Fibroblast of villous mesenchyme (primary cell): Measurements from ENCODE around the gene PLSCR4. TPM values are rescaled to one million over a fixed set of nuclear protein-coding genes. Genes with fewer than 3 reads are reported as not detected.
"Not testable (repeated sequence)": the region's sequence is repeated elsewhere in the genome, so short reads cannot be mapped to it uniquely, and the experiment has no call there.

Experiments
- DNase-seq: peaks from one replicate; pipeline ENCODE4 v3.0.0-alpha.2; 2010; ENCODE audit warnings: low read depth
- H3K4me3 ChIP-seq: 2 replicates; pipeline ENCODE4 v1.5.1; 2011; ENCODE audit warnings: low read depth, mild to moderate bottlenecking, low read length
- CTCF ChIP-seq: IDR thresholded peaks from 2 replicates; pipeline ENCODE4 v1.5.1; 2012; ENCODE audit warnings: low read depth, mild to moderate bottlenecking, low read length; ENCODE audit not compliant: insufficient read depth
- total RNA-seq: library from RNA; depleted of rRNA; stranded (reverse); fragments of >200 nt; gene quantifications from 2 replicates; pipeline ENCODE4 v1.2.3, GENCODE V29; 2012

PLSCR4 gene
- total RNA-seq, 1 donor: 22.9 TPM

- peak; percentile 66 for DNase-seq
- H3K4me3 ChIP-seq: peak overlapping the region; percentile 84
- TF ChIP-seq CTCF: no peak
Observed at GRCh38 chr3:146247911-146248310, 3.0 kb downstream of the PLSCR4 start.

- TF ChIP-seq CTCF: no peak
- DNase-seq: no peak
- no peak overlapping the region for H3K4me3 ChIP-seq
Observed at GRCh38 chr3:146246526-146246925, 4.4 kb downstream of the PLSCR4 start.

- DNase-seq: no peak
Observed at GRCh38 chr3:146243559-146243958, 7.3 kb downstream of the PLSCR4 start.

GRCh38 chr3:146241523-146242240 is 9.2 kb downstream of the PLSCR4 start:
- DNase-seq: peak; percentile 81
- TF ChIP-seq CTCF: no peak
- no peak overlapping the region for H3K4me3 ChIP-seq

More at GRCh38 chr3:146243559-146243958, 7.3 kb downstream of the PLSCR4 start:
- no peak overlapping the region for H3K4me3 ChIP-seq
- TF ChIP-seq CTCF: no peak

GRCh38 chr3:146233487-146233886 is 17.4 kb downstream of the PLSCR4 start:
- TF ChIP-seq CTCF: no peak
- no peak overlapping the region for H3K4me3 ChIP-seq
- no peak for DNase-seq

- TF ChIP-seq CTCF: no peak
- H3K4me3 ChIP-seq: no peak overlapping the region
- DNase-seq: peak; percentile 68
Observed at GRCh38 chr3:146227486-146227885, 23.4 kb downstream of the PLSCR4 start.

GRCh38 chr3:146226881-146227280 is 24.0 kb downstream of the PLSCR4 start:
- no peak overlapping the region for H3K4me3 ChIP-seq
- no peak for DNase-seq
- no peak for TF ChIP-seq CTCF

GRCh38 chr3:146225458-146225857 is 25.4 kb downstream of the PLSCR4 start:
- not testable (repeated sequence) for H3K4me3 ChIP-seq, DNase-seq
